VCaP (cell line): ENCODE data around the gene RAD51B.

Source experiments
- H3K27ac ChIP-seq: fragments of 450-650 bp; 2 replicates; pipeline ENCODE4 v1.5.1; 2017
- CTCF ChIP-seq: fragments of 450-650 bp; conservative IDR thresholded peaks from 2 replicates; pipeline ENCODE4 v1.5.1; 2017; ENCODE audit warnings: mild to moderate bottlenecking, moderate library complexity

The RAD51B gene

GRCh38 chr14:68749487-68750475, 930.2 kb downstream of the RAD51B start:
- no peak for TF ChIP-seq CTCF
- H3K27ac ChIP-seq = no peak overlapping the region

DNA sequence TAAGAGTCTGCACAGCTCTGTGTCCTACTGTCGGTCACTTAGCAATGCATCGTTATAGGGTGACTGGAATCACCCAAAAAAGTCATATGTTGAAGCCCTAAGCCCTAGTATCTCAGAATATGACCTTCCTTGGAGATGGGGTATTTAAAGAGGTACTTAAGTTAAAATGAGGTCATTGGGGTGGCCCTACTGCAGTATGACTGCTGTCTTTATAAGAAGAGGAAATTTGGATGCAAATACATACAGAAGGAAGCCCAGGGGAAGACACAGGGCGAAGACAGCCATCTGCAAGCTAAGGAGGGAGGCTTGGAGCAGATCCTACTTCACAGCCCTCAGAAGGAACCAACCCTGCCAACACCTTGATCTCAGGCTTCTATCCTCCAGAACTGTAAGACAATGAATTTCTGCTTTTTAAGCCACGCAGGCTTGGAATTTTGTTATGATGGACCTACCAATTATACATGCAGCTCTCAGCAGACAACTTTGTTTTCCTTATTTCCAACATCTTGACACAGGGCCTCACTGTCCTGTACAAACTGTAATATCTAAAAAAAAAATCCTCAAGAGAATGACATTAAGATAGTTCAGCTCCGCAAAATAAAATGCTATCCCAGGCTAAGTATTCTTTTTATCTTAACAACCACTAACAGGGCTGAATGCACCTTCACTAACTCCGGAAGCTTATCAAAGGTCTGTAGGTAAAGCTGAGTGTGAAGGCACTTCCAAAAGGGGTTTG, 932.9 kb downstream of the RAD51B start:
- TF ChIP-seq CTCF = no peak

DNA sequence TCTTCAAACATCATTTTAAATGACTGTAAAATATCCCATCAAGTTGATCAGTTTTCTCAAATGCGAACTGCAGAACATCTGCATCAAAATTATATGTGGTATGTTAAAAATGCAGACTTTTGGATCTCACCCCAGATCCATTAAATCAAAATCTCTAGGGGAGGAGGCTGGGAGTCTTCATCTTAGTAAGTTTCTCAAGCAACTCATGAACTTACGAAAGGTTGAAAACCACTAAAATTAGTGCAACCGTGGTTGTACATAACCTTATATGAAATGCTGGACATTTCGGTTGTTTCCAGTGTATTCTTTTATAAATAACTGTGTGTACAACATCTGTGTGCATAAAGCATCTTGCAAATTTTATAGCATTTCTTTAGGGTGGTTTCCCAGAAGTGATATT, 934.1 kb downstream of the RAD51B start:
- no peak for TF ChIP-seq CTCF
- no peak overlapping the region for H3K27ac ChIP-seq

More for the DNA sequence above, 932.9 kb downstream of the RAD51B start:
- no peak overlapping the region for H3K27ac ChIP-seq

- H3K27ac ChIP-seq = no peak overlapping the region
- no peak for TF ChIP-seq CTCF
These were observed 935.4 kb downstream of the RAD51B start for GRCh38 chr14:68755016-68755353.

- no peak for TF ChIP-seq CTCF
- H3K27ac ChIP-seq = no peak overlapping the region
These were observed 936.5 kb downstream of the RAD51B start for GRCh38 chr14:68756000-68756481.

DNA sequence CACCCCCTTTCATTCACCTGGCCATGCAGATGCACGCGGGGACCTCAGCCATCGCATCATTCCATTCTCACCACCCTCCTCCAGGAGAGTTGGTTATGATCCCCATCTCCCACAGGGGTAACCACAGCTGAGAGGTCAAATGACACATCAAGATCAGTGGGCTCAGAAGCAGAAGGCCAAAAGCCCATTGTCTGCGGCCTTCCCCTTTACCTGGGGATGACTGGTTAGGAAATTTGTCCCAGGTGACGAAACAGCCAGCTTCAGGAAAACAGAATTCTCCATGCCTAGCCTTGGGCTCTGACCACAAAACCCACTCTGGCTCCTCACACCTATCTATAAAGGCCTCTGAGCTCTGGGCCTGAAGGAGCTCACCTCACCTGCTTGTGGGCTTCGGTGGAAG, 937.2 kb downstream of the RAD51B start:
- H3K27ac ChIP-seq = no peak overlapping the region
- TF ChIP-seq CTCF = no peak

DNA sequence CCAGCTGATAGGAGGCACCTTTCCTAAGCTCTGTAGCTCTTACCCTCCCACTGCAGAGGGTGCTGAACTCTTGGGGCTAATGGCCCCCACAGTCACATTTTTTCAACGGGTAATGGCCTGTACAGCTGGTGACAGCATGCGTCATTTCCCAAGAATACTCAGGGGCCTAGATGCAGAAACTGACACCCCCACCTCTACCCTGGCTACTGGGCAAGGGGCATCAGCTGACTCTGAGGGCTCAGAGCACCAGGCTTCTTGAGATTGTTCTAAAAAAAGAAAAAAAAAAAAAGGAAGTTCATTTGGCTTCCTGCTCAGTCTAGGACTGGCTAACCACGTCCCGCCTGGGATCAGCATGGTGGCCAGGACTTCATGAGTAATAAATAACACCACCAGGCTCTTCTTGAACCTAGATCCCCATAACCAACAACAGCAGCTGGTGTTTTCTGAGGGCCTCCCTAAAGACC, 938.1 kb downstream of the RAD51B start:
- no peak for TF ChIP-seq CTCF
- no peak overlapping the region for H3K27ac ChIP-seq
